ENCODE data around the gene ZCWPW1.

DNA sequence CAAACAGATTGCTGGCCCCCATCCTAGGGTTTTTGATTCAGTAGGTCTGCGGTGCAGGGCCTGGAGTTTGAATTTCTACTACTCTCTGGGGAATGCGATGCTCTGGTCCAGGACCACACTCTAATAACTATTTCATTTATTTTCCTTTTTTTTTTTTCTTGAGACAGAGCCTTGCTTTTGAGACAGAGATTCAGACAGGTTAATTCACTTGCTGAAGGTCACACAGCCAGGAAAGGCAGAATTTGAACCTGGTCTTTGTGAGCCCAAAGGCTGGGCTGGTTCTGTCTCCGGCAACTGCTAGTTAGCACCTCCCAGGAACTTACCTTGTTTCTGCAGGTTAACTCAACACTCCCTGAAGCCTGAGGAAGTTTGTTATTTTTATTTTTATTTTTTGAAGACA lies 24.0 kb upstream of the ZCWPW1 start:
- TF ChIP-seq, protein P1, sequence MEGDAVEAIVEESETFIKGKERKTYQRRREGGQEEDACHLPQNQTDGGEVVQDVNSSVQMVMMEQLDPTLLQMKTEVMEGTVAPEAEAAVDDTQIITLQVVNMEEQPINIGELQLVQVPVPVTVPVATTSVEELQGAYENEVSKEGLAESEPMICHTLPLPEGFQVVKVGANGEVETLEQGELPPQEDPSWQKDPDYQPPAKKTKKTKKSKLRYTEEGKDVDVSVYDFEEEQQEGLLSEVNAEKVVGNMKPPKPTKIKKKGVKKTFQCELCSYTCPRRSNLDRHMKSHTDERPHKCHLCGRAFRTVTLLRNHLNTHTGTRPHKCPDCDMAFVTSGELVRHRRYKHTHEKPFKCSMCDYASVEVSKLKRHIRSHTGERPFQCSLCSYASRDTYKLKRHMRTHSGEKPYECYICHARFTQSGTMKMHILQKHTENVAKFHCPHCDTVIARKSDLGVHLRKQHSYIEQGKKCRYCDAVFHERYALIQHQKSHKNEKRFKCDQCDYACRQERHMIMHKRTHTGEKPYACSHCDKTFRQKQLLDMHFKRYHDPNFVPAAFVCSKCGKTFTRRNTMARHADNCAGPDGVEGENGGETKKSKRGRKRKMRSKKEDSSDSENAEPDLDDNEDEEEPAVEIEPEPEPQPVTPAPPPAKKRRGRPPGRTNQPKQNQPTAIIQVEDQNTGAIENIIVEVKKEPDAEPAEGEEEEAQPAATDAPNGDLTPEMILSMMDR (IDR thresholded peaks at IDR 0.05; ENCODE audit: low read depth, low read length): no peak
- no peak for TF ChIP-seq EZH2phosphoT487 (IDR thresholded peaks at IDR 0.05; ENCODE audit: low read depth)
